HG02588 (cell line): ENCODE measurements around the gene WBP2.

Experiments
- ATAC-seq: cut with Tn5 transposase; IDR thresholded peaks from one replicate; pipeline ENCODE4 v1.9.1; 2021; ENCODE audit warnings: mild to moderate bottlenecking, moderate library complexity; ENCODE audit not compliant: unreplicated experiment

The WBP2 gene

GRCh38 chr17:75855310-75856061 lies at the start of gene WBP2:
TSS of gene WBP2 (minus strand) at chr17:75855335. CDS start at chr17:75855297, 38 bp downstream.
- peak; percentile 85 for ATAC-seq

GRCh38 chr17:75902406-75902805 lies 47.3 kb upstream of the WBP2 start:
- ATAC-seq = no peak

GRCh38 chr17:75901727-75902126 lies 46.6 kb upstream of the WBP2 start:
- ATAC-seq = no peak

DNA sequence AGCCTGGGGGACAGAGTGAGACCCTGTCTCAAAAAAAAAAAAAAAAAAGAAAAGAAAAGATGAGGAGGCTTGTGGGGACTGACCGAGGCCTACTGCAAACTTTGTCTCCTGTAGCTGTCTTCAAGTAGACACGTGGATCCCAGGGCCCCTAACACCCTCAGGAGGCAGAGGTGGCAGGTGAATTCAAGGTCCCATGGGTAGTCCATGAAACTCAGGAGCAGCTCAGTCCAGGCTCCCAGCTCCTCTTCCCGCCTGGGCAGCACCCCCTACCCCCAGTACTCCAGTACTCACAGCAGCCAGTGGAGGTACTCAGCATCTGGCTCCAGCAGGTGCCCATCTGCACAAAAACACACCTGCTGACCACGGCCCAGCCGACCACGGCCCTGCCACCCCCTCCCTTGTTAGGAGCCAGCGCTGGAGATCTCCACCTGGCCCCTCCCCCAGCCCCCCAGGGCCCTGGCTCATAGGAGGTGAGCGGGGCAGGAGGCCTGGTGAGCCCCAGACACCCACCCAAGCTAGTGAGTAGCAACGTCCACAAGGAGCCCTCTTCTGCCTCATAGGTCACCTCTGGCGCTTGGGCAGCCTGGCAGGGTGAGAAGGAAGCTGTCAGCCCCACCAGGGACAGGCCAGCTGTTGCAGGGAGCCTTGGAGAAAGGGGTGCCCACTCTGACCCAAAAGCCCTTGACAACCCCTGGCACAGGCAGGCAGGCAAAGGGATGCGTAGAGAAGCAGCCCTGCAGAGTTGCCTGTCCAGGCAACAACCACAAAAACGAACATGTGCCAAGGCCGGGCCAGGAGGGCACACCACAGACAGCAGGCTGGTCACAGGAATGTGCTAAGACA lies 45.8 kb upstream of the WBP2 start:
- ATAC-seq = no peak

DNA sequence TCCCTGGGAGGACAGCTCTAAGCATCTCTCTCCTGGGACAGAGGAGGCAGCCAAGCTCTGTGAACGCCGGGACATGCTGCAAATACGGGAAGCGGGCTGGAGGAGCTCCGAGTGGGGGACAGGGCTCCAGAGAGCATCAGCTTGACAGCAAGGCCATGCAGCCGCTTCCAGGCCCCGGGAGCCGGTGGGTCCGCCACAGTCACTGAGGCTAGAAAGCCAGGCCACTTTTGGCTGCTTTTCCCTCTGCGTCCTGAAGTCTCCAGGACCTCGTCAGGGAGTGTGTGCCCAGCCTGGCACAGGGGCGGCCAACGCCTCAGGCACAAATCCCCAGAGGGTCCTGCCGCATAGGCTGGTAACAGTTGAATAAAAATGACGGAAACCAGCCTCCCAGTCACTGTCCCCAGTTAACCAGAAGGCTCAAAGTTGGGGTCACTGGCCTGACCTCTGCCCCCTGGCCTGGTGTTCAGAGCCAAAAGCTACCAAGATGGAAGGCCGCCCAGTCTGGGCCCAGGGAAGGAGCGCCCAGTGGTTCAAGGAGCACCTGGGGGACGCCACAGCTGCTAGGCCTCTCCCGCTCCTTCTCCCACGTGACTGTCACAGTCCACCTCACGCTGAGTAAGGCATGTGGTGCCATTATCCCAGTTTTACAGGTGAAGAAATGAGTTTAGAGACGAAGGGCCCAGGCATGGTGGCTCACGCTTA lies 44.8 kb upstream of the WBP2 start:
- no peak for ATAC-seq

DNA sequence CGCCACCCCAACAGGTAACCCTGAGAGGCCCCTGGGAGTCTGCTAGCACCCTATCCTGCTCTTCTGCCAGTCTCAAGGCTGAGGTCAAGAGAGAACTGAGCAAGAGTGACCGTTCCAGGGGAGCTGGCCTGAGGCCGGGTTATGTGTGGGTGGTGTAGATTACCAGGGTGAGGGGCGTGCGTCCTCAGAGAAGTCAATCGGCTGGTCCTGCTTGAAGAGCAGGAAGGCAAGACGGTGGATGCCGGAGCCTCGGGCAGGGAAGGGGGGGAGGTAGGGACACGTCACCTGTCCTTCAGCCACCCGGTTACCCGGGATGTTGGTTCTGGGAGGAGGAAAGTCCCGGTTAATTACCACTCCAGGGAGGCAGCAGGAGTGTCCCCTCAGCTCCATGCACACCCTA lies 44.2 kb upstream of the WBP2 start:
- no peak for ATAC-seq

- ATAC-seq = no peak
Observed at GRCh38 chr17:75898791-75899190, 43.7 kb upstream of the WBP2 start.

DNA sequence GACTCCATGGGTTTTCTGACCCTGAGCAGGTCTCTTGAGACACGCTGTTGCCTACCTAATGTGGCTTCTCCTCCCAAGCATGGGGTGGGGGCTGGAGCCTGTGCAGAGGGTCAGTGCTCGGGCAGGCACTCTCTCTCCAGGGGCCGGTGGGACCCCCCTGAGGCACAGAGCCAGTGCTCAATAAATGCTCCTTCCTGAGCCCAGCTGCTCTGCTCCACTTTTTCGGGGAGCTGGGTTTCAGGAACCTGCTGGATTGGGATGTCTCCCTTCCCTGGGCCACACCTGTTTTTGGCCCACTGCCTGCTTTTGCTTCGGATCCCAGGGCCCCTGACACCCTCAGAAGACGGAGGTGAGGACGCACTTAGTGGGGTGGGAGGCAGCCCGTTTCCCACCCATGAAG lies 42.9 kb upstream of the WBP2 start:
- no peak for ATAC-seq

DNA sequence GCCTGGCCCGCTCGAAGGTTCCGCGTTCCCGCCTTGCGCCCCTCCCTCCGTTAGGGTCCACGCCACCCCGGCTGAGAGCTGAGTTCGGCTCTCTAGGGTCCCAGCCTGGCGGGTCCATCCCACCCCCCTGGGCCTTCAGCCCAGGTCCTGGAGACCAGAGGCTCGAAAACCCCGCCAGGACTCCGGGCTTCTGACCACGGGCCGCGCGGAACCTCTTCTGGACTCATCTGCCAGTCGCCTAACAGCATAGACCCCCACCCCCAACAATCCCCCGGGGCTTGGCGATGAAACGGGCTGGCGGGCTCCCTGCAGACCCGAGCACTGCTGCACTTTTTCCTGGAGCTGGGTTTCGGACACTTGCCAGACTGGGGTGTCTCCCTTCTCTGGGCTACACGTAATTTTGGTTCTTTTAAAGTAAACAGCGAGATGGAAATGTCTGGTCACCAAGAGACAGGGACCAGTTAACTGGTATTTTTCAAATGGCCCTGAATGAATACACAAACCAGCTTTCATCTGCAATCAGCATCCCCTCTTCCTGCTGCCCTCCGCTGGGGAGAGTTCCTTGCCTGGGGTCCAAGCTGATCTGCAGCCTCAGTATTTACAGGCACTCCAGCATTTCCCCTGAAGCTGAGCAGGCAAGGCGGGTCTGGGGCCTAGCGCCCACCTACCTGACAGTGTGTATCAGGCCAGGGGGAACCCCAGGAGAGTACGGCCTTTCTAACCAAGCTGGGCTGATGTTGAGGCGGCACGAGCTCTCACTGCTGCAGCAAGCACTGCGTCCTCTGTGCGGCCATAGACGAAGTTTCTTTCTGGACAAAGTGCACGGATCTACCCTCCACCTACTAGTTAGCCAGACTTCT lies 42.3 kb upstream of the WBP2 start:
- no peak for ATAC-seq

GRCh38 chr17:75896415-75897159 lies 41.5 kb upstream of the WBP2 start, which contains the start of gene TRIM65:
TSS of gene TRIM65 (minus strand) at chr17:75896951. CDS start at chr17:75896937, 14 bp downstream.
- peak; percentile 52 for ATAC-seq

DNA sequence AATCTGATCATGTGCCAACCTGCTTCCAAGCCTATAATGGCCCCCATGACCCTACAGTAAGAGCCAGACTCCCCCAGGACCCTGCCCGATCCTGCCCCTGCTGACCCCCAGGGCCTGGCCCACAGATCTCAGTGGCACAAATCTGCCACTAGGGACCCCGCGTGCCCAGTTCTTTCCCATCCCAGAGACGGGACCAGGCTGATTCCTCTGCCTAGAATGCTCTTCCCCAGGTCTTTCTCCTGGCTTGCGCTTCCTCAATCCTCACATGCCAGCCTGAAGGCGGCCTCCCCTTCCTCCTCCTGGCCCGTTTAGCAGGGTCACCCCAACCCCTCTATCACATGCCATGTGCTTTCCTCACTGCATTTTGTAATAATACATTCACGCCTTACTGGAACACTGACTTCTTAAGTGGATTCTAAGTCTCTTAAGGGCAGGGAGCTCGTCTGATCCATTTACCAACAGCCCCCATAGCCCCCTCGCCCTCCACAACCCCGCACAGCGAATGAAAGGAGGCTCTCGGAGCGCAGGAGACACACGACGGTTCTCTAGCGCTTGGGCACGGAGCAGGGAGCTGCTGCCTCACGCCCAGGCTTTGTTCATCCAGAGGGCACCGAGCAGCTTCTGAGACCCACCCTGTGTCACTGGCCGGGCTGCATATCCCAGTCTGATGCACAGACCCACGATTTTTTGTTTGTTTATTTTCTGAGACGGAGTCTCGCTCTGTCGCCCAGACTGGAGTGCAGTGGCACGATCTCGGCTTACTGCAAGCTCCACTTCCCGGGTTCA lies 40.4 kb upstream of the WBP2 start:
- no peak for ATAC-seq

DNA sequence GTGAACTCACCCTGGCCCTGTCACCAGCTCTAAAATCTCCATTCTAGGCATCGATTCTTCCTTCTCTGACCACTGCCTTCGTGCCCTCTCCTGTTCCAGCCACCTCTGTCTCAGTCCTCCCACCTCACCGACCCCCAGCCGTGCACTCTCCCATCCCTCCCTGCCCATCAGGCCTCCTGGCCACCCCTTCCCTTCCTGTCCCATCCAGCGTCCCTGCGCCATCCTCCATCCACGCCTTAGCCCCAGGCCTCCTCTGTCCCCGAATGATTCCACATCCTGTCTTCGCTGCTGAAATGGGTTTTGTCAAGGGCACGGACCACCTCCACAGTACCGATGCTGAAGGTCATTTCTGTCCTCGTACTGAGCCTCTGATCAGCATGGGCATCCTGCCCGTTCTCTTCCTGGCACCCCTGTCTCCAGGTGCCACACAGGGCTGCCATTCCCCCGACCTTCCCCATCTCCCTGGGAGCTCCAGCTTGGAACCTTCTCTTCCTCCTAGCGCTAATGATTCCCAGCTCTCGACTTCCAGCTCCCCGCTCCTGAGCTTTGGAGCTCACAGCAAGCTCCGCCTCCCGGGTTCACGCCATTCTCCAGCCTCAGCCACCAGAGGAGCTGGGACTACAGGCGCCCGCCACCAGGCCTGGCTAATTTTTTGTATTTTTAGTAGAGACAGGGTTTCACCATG lies 39.1 kb upstream of the WBP2 start:
- ATAC-seq = no peak

- no peak for ATAC-seq
Observed at GRCh38 chr17:75893305-75894048, 38.3 kb upstream of the WBP2 start.

GRCh38 chr17:75892556-75893224 lies 37.6 kb upstream of the WBP2 start:
- ATAC-seq = no peak

- no peak for ATAC-seq
Observed at GRCh38 chr17:75891605-75892555, 36.7 kb upstream of the WBP2 start.

GRCh38 chr17:75891022-75891604 lies 36.0 kb upstream of the WBP2 start:
- ATAC-seq = no peak
